Stimulated activated CD8-positive, alpha-beta memory T cell treated with anti-CD3 and anti-CD28 coated beads, Interleukin-4, amount 100 ng/mL, for 1 hour (primary cell): ENCODE results near the gene MAGI2.

Experiments
- DNase-seq, 2 donors: peaks; one replicate each; pipeline ENCODE4 v3.0.0-alpha.2; 2020; ENCODE audit warnings: low read depth in 2 of 2, low spot score in 1 of 2

Gene MAGI2

GRCh38 chr7:79272066-79272669 is 181.3 kb downstream of the MAGI2 start:
- DNase-seq: no peak

GRCh38 chr7:79268730-79269129 is 184.7 kb downstream of the MAGI2 start:
- no peak for DNase-seq

DNA sequence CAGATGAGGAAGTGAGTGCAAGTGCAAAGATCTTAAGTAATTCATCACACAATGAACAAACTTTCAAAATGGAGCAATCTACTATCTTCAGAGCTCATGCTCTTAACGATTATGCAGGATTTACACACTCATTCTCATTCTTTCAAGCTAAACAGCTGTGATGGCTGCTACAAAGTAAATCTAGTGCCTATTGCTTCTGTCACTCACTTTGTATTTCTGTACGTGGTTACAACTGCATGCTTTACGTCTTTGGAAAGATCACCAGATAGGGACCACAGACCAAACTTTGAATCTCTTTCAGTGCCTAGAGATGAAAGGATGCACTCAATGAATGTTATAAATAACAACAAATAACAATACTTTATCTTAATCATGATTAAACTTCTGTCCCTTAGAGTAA is 194.6 kb downstream of the MAGI2 start:
- no peak for DNase-seq

GRCh38 chr7:79257959-79258358 is 195.5 kb downstream of the MAGI2 start:
- no peak for DNase-seq

GRCh38 chr7:79245623-79246249 is 207.7 kb downstream of the MAGI2 start:
- no peak for DNase-seq

GRCh38 chr7:79244482-79244881 is 209.0 kb downstream of the MAGI2 start:
- no peak for DNase-seq

- no peak for DNase-seq
These were observed 212.0 kb downstream of the MAGI2 start for GRCh38 chr7:79241288-79242060.

GRCh38 chr7:79240413-79240812 is 213.1 kb downstream of the MAGI2 start:
- DNase-seq: no peak

GRCh38 chr7:79236352-79237028 is 217.0 kb downstream of the MAGI2 start:
- no peak for DNase-seq

- DNase-seq: no peak
These were observed 226.4 kb downstream of the MAGI2 start for GRCh38 chr7:79227044-79227443.

DNA sequence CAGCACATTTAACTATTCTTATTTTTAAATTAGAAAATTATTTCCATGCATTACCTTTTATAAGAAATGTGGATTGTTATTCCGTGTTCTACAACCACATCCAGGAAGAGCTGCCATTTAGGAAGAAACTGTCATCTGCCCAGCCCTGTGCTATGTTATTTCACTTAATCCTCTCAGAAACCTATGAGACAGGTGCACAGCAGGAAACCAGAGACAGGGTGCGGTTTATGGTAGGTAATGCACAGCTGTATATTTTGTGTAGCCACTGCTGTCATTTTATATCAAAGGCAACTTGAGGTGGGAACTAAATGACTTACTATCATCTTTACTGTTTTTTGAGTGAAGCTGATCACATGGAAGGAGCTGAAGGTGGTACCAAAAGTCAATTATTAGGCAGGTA is 232.3 kb downstream of the MAGI2 start:
- DNase-seq: no peak

DNA sequence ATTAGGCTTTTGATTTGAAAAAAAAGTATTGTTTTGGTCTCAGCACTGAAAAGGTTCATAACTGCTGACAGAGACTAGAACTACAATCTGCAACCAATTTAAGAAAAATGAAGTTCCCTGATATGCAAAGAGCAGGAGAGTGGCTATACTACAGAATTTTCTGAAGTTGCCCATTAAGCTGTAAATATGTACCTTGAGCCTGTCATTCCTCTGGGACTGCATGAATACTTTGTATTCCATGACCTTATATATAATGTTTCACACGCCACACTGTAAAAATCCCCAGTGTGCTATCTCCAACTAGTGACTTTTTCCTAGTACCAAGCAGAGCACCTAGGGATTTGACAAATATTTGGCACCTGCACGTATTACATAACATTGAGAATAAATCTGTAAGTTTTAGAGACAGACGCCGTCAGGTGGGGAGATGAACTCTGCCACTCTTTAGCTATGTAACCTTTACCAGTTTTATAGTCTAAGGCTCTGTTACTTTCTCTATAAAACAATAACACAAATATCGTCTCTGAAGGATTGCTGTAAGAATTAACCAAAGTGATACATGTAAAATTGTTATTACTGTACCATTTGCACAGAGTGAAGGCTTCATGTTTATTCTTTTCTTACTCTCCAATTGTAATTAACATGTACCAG is 235.4 kb downstream of the MAGI2 start:
- DNase-seq: no peak

- DNase-seq: no peak
These were observed 236.0 kb downstream of the MAGI2 start for GRCh38 chr7:79217468-79217867.

DNA sequence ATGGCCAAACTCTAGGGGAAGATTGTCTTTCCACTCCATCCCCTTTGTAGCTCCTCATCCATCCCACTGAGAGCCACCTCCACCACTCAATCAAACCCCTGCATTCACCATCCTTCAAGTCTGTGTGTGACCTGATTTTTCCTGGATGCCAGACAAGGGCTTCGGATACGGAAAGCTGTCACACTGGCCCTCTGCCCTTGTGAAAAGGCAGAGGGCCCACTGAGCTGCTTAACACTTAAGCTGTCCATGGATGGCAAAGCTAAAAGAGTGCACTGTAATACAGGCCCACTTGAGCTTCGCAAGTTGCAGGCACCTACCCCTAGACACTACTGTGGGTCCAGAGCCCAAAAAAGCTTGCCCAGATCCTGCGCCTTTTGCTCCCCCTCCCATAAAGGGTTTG is 237.2 kb downstream of the MAGI2 start:
- no peak for DNase-seq

DNA sequence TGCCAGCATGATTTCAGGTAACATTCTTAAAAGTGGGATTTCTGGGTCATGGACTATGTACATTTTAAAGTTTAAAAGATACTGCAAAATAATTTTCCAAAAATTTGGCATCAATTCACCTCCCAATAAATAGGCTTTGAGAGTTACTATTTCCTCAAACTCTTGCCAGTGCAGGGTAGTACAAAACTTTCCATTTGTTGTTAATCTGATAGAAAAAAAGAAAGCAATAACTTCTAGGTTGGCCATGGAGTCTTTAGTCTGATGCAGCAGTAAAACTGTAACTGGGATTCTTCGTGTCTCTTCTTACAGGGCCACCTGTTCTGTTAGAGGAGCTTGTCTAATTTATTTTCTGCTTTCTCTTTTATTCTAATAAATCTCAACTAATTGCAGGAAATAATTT is 241.1 kb downstream of the MAGI2 start:
- DNase-seq: no peak

- DNase-seq: no peak
These were observed 241.7 kb downstream of the MAGI2 start for GRCh38 chr7:79211724-79212123.

- no peak for DNase-seq
These were observed 253.5 kb downstream of the MAGI2 start for GRCh38 chr7:79199961-79200360.

GRCh38 chr7:79199266-79199665 is 254.2 kb downstream of the MAGI2 start:
- no peak for DNase-seq

DNA sequence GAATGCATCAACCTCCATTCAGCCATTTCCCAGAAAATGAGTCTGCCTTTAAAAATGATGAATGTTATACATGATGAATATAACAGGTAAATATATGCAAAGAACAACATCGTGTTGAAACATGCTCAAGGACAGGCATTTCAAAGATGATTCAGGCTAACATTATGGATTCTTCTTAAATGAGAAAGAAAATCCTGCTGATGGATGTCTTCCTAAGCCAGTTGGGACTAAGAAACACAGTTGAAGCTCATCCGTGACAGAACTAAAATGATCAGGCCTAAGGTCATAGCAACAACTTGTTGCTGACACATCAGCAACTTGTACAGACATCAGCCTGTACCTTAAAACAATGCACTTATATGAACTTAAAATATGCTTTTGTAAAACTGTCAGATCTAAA is 267.9 kb downstream of the MAGI2 start:
- no peak for DNase-seq

DNA sequence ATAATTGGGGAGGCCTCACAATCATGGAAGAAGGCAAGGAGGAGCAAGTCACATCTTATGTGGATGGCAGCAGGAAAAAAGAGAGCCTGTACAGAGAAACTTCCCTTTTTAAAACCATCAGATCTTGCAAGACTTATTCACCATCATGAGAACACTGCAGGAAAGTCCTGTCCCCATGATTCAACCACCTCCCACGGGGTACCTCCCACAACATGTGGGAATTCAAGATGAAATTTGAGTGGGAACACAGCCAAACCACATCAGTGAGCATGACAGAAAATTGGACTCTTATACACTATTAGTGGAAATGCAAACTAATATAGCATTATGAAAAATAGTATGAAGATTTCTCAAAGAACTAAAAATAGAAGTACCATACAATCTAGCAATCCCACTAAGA is 271.2 kb downstream of the MAGI2 start:
- no peak for DNase-seq

GRCh38 chr7:79180533-79180932 is 272.9 kb downstream of the MAGI2 start:
- no peak for DNase-seq
